Measurements from ENCODE around the gene DLX1. TPM values are rescaled to one million over a fixed set of nuclear protein-coding genes. Genes with fewer than 3 reads are reported as not detected.

The DLX1 gene
- total and polyA plus RNA-seq, 2 experiments from 2014 or later: not detected

DNA sequence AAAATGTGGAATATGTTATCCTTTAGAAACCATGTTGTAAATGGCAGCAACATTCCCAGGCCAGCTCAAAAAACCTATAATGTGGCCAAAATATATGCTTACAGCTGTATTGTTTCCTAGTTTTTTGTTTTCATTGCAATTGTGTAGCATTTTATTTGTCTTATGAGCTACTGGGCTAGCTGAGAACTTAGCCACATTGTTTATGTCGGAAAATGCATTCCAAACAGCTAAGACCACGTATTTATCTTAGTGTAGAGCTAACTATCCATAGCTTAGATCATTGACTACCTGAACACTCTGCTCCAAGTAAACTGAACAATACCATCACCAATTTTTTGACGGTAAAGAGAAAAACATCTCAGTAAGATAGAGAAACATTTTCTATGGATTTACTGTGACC is 47.2 kb upstream of the DLX1 start (continued):
- TF ChIP-seq, protein P1, sequence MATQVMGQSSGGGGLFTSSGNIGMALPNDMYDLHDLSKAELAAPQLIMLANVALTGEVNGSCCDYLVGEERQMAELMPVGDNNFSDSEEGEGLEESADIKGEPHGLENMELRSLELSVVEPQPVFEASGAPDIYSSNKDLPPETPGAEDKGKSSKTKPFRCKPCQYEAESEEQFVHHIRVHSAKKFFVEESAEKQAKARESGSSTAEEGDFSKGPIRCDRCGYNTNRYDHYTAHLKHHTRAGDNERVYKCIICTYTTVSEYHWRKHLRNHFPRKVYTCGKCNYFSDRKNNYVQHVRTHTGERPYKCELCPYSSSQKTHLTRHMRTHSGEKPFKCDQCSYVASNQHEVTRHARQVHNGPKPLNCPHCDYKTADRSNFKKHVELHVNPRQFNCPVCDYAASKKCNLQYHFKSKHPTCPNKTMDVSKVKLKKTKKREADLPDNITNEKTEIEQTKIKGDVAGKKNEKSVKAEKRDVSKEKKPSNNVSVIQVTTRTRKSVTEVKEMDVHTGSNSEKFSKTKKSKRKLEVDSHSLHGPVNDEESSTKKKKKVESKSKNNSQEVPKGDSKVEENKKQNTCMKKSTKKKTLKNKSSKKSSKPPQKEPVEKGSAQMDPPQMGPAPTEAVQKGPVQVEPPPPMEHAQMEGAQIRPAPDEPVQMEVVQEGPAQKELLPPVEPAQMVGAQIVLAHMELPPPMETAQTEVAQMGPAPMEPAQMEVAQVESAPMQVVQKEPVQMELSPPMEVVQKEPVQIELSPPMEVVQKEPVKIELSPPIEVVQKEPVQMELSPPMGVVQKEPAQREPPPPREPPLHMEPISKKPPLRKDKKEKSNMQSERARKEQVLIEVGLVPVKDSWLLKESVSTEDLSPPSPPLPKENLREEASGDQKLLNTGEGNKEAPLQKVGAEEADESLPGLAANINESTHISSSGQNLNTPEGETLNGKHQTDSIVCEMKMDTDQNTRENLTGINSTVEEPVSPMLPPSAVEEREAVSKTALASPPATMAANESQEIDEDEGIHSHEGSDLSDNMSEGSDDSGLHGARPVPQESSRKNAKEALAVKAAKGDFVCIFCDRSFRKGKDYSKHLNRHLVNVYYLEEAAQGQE (IDR thresholded peaks at IDR 0.05; ENCODE audit: unreplicated experiment): no peak
- TF ChIP-seq, protein P2, sequence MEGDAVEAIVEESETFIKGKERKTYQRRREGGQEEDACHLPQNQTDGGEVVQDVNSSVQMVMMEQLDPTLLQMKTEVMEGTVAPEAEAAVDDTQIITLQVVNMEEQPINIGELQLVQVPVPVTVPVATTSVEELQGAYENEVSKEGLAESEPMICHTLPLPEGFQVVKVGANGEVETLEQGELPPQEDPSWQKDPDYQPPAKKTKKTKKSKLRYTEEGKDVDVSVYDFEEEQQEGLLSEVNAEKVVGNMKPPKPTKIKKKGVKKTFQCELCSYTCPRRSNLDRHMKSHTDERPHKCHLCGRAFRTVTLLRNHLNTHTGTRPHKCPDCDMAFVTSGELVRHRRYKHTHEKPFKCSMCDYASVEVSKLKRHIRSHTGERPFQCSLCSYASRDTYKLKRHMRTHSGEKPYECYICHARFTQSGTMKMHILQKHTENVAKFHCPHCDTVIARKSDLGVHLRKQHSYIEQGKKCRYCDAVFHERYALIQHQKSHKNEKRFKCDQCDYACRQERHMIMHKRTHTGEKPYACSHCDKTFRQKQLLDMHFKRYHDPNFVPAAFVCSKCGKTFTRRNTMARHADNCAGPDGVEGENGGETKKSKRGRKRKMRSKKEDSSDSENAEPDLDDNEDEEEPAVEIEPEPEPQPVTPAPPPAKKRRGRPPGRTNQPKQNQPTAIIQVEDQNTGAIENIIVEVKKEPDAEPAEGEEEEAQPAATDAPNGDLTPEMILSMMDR (conservative IDR thresholded peaks at IDR 0.05; ENCODE audit: low read depth in 2 of 2): no peak
- TF ChIP-seq CREB1 (CRISPR knock-in tag; IDR thresholded peaks at IDR 0.05; ENCODE audit: low read depth) (no peak), POLR2AphosphoS5 (IDR thresholded peaks at IDR 0.05; ENCODE audit: low read depth) (no peak), JUNB (IDR thresholded peaks at IDR 0.05; ENCODE audit: unreplicated experiment) (no peak), ZNF114 (CRISPR knock-in tag; IDR thresholded peaks at IDR 0.05) (no peak)

DNA sequence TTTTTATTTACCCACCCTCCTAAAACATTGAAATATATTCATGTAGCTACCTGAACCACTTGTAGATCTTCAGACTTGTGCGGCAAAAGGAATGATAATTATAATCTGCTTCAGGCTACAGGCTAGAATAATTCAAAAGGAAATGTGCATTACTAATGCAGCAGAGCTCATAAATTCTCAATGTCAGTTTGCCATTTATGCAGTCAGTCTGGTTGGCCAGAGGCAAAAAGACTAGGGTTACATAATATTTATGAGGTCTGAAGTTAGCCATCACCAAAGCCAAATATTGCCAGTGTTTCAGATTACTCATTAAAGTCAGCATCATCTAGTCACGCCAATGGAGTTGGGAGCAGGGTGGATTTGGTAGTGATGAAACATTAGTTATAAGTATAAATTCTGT is 46.7 kb upstream of the DLX1 start:
- Histone ChIP-seq H3K9me2 (ENCODE audit: insufficient read depth) (no peaks in the 10 kb centered on the region), H3K4me3 (no peak overlapping the region), H3K27me3 (ENCODE audit: insufficient read depth) (no peaks in the 10 kb centered on the region), H3K4me2 (no peak overlapping the region), H4K20me1 (replicated peaks; ENCODE audit: insufficient read depth) (no peaks in the 10 kb centered on the region), H3F3A (replicated peaks; ENCODE audit: low read depth) (no peaks in the 10 kb centered on the region), H3K36me3 (ENCODE audit: insufficient read depth) (no peaks in the 10 kb centered on the region), H2AFZ (no peak overlapping the region), H3K27ac (ENCODE audit: low read depth) (no peak overlapping the region), H3K79me2 (replicated peaks; ENCODE audit: insufficient read depth) (no peaks in the 10 kb centered on the region; the same call in 1 of the 2 replicates), H3K4me1 (ENCODE audit: insufficient read depth) (no peaks in the 10 kb centered on the region)
- no peak for ATAC-seq
- Mint-ChIP-seq H3K27me3 (ENCODE audit: insufficient read depth, low read depth, poor library complexity) (no peaks in the 10 kb centered on the region), H3K4me1 (no peaks in the 10 kb centered on the region), H3K36me3 (ENCODE audit: low read depth) (no peaks in the 10 kb centered on the region; the same call in 2 of the 3 replicates), H3K9me3 (no peaks in the 10 kb centered on the region), H3K4me3 (no peak overlapping the region), H3K27ac (no peak overlapping the region)
- TF ChIP-seq, protein P1 (IDR thresholded peaks at IDR 0.05; ENCODE audit: unreplicated experiment): no peak
- TF ChIP-seq EZH2 (IDR thresholded peaks at IDR 0.05; ENCODE audit: low read depth, unreplicated experiment): no peak
- no peak for TF ChIP-seq JUNB (IDR thresholded peaks at IDR 0.05; ENCODE audit: unreplicated experiment)
- TF ChIP-seq, protein P2 (conservative IDR thresholded peaks at IDR 0.05; ENCODE audit: low read depth in 2 of 2): no peak
- TF ChIP-seq, protein P3, sequence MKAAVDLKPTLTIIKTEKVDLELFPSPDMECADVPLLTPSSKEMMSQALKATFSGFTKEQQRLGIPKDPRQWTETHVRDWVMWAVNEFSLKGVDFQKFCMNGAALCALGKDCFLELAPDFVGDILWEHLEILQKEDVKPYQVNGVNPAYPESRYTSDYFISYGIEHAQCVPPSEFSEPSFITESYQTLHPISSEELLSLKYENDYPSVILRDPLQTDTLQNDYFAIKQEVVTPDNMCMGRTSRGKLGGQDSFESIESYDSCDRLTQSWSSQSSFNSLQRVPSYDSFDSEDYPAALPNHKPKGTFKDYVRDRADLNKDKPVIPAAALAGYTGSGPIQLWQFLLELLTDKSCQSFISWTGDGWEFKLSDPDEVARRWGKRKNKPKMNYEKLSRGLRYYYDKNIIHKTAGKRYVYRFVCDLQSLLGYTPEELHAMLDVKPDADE (IDR thresholded peaks at IDR 0.05): no peak
- no peak for TF ChIP-seq NANOG (IDR thresholded peaks at IDR 0.05; ENCODE audit: borderline replicate concordance)
- no peak for TF ChIP-seq STAT1 (IDR thresholded peaks at IDR 0.05; ENCODE audit: unreplicated experiment)
- DNase-seq (ENCODE audit: low spot score): no peak

Data from GM23338 (cell line).